Renal cortex interstitium (tissue), 11 donors: Measurements from ENCODE around the gene RAB26. TPM values are rescaled to one million over a fixed set of nuclear protein-coding genes. Genes with fewer than 3 reads are reported as not detected.
"Not testable (repeated sequence)": the region's sequence is repeated elsewhere in the genome, so short reads cannot be mapped to it uniquely, and the experiment has no call there.

Source experiments
- DNase-seq, 11 donors: peaks; one replicate each; pipeline ENCODE4 v3.0.0-alpha.2; 2013; ENCODE audit warnings: low read depth in 9 of 11, low spot score in 4 of 11; ENCODE audit errors: extremely low read depth in 1 of 11
- polyA plus RNA-seq, 3 donors: library from polyadenylated mRNA; unstranded; fragments of 120-200 nt; gene quantifications; one replicate each; pipeline ENCODE4 v1.2.1, GENCODE V29; 2013; ENCODE audit not compliant: insufficient read length in 3 of 3

RAB26 gene
- polyA plus RNA-seq, 3 donors: 2.6 to 3.4 (median 3.0) TPM

DNA sequence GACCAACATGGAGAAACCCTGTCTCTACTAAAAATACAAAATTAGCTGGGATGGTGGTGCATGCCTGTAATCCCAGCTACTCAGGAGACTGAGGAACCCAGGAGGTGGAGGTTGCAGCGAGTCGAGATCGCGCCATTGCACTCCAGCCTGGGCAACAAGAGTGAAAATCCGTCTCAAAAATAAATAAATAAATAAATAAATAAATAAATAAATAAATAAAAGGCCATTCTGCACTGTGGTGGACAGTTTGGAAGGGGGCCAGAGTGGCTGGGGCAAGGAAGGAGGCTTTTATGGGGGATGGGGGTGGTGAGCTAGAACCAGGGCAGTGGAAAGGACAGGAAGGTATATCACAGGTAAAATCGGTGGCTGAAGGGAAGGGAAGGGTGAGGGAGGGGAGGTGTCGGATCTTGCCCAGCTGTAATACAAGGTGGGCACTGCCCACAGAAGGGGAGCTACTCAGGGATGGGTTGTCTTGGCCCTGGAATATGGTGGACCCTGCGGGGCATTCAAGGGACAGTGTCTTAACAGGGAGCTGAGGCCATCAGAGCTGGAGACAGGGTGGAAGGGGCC, 54.8 kb downstream of the RAB26 start:
- DNase-seq: not testable (repeated sequence)

Other genes with a start within 250 kb of the RAB26 start
- under 1 TPM; 0.20 to 0.32 (median 0.27) TPM for gene HS3ST6, start 230.2 kb upstream of the RAB26 start, polyA plus RNA-seq
- 10 to 100 TPM; 62.1 to 73.9 (median 67.3) TPM for gene MSRB1, start 205.4 kb upstream of the RAB26 start, polyA plus RNA-seq
- under 1 TPM; 0.16 to 0.23 (median 0.17) TPM for gene RPL3L, start 193.9 kb upstream of the RAB26 start, polyA plus RNA-seq
- gene NDUFB10, start 189.1 kb upstream of the RAB26 start, polyA plus RNA-seq: 100 to 1,000 TPM; 121 to 154 (median 124) TPM
- gene RPS2, start 183.8 kb upstream of the RAB26 start, polyA plus RNA-seq: 1,000 to 10,000 TPM; 1,794 to 2,026 (median 1,887) TPM
- gene RNF151, start 181.8 kb upstream of the RAB26 start, polyA plus RNA-seq: under 1 TPM in 1 of 3 donors, not detected in 2; 0.13 TPM
- 10 to 100 TPM; 28.6 to 44.0 (median 41.6) TPM for gene TBL3, start 176.6 kb upstream of the RAB26 start, polyA plus RNA-seq
- gene NOXO1, start 167.2 kb upstream of the RAB26 start, polyA plus RNA-seq: 1 to 10 TPM in 2 of 3 donors, under 1 TPM in 1; 0.61 to 1.6 (median 1.1) TPM
- 10 to 100 TPM; 21.5 to 31.4 (median 26.9) TPM for gene GFER, start 164.4 kb upstream of the RAB26 start, polyA plus RNA-seq
- 1 to 10 TPM; 1.6 to 2.6 (median 1.9) TPM for gene SYNGR3, start 158.7 kb upstream of the RAB26 start, polyA plus RNA-seq
- gene ZNF598, start 138.8 kb upstream of the RAB26 start, polyA plus RNA-seq: 10 to 100 TPM; 16.6 to 28.6 (median 27.3) TPM
- 10 to 100 TPM in 1 of 3 donors, 1 to 10 TPM in 2; 3.8 to 12.4 (median 8.2) TPM for gene NPW, start 128.8 kb upstream of the RAB26 start, polyA plus RNA-seq
- gene NHERF2, start 121.7 kb upstream of the RAB26 start, polyA plus RNA-seq: 100 to 1,000 TPM in 2 of 3 donors, 10 to 100 TPM in 1; 82.6 to 162 (median 147) TPM
- gene NTHL1, start 100.8 kb upstream of the RAB26 start, polyA plus RNA-seq: 10 to 100 TPM; 15.2 to 26.1 (median 19.9) TPM
- 100 to 1,000 TPM; 138 to 170 (median 151) TPM for gene TSC2, start 100.6 kb upstream of the RAB26 start, polyA plus RNA-seq
- gene PKD1, start 12.7 kb upstream of the RAB26 start, polyA plus RNA-seq: 100 to 1,000 TPM in 2 of 3 donors, 10 to 100 TPM in 1; 53.6 to 123 (median 101) TPM
- 10 to 100 TPM; 48.0 to 58.5 (median 49.3) TPM for gene TRAF7, start 7.2 kb downstream of the RAB26 start, polyA plus RNA-seq
- 1 to 10 TPM in 2 of 3 donors, under 1 TPM in 1; 1.00 to 2.4 (median 1.9) TPM for gene CASKIN1, start 48.0 kb downstream of the RAB26 start, polyA plus RNA-seq
- 10 to 100 TPM; 41.6 to 55.8 (median 44.5) TPM for gene MLST8, start 56.8 kb downstream of the RAB26 start, polyA plus RNA-seq
- gene BRICD5, start 62.2 kb downstream of the RAB26 start, polyA plus RNA-seq: 10 to 100 TPM in 1 of 3 donors, 1 to 10 TPM in 2; 4.5 to 11.0 (median 7.9) TPM
- gene PGP, start 66.2 kb downstream of the RAB26 start, polyA plus RNA-seq: 10 to 100 TPM; 13.0 to 17.1 (median 14.9) TPM
- gene E4F1, start 75.0 kb downstream of the RAB26 start, polyA plus RNA-seq: 10 to 100 TPM; 13.0 to 24.9 (median 22.5) TPM
- gene DNASE1L2, start 87.8 kb downstream of the RAB26 start, polyA plus RNA-seq: 1 to 10 TPM in 2 of 3 donors, under 1 TPM in 1; 0.36 to 1.4 (median 1.4) TPM
- gene ECI1, start 103.0 kb downstream of the RAB26 start, polyA plus RNA-seq: 10 to 100 TPM; 59.0 to 76.2 (median 72.2) TPM
- 100 to 1,000 TPM; 194 to 231 (median 219) TPM for gene RNPS1, start 119.5 kb downstream of the RAB26 start, polyA plus RNA-seq
- 1 to 10 TPM; 5.2 to 6.9 (median 6.3) TPM for gene ABCA3, start 192.1 kb downstream of the RAB26 start, polyA plus RNA-seq